ENCODE results near the gene AGTPBP1. TPM values are rescaled to one million over a fixed set of nuclear protein-coding genes. Genes with fewer than 3 reads are reported as not detected.

AGTPBP1 gene
- total and polyA plus RNA-seq, 11 donors: 7.1 to 72.4 (median 47.1) TPM

DNA sequence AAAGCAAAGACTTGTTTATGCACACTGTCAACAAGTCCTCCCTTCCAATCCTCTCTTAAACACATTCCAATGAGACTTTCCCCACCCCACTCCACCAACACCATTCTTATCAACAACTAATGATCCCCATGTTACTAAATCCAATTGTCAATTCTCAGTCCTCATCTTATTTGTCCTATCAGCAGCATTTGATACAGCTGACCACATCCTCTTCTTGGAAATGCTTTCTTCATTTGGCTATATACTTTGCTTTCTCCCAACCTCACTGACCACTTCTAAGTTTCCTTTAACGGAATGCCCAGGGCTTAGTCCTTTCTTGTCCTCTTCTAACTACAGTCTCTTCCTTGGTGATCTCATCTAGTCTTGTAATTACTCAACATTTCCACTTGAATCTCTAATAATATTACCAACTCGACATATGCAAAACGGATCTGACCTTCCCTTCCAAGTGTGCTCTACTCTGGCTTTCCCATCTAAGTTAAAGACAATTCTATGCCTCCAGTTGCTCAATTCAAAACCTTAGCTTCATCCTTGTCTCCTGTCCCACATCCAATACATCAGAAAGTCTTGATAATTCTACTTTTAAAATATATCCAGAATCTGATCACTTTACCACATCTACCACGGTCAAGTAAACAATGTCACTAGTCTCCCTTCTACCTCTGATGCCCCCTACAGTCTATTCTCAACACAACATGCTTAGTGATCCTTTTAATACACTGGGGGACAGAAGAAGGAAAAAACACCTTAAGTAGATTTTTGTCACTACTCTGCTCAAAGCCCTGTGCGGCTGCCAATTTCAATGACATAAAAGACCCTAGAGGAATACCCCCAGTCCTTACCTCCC lies 25.5 kb downstream of the AGTPBP1 start:
- H3K4me1 ChIP-seq: peaks cover 0 to 41% (median 5%) of the 10 kb centered on the region in 12 donors
- peaks cover 0 to 7% (median 0%) of the 10 kb centered on the region in 12 donors for H3K9me3 ChIP-seq
- no peaks in the 10 kb centered on the region for H3K27me3 ChIP-seq
- DNase-seq: no peak
- no peaks in the 10 kb centered on the region for H3K36me3 ChIP-seq
- H3K27ac ChIP-seq: peak overlapping the region in 1 of 12 donors; percentile 78
- peak in 2 of 12 donors; percentile 9 to 10 for TF ChIP-seq CTCF (IDR thresholded peaks at IDR 0.05)
- TF ChIP-seq POLR2A (IDR thresholded peaks at IDR 0.05): no peak
- intact Hi-C loops (cut with DNase I): no loop called here
- 80 to 86% (median 81%) methylated on average over 5 of the region's 5 CpGs for WGBS, 4 donors
- H3K4me3 ChIP-seq: no peak overlapping the region
- peak in 1 of 4 donors; percentile 24 for ATAC-seq

DNA sequence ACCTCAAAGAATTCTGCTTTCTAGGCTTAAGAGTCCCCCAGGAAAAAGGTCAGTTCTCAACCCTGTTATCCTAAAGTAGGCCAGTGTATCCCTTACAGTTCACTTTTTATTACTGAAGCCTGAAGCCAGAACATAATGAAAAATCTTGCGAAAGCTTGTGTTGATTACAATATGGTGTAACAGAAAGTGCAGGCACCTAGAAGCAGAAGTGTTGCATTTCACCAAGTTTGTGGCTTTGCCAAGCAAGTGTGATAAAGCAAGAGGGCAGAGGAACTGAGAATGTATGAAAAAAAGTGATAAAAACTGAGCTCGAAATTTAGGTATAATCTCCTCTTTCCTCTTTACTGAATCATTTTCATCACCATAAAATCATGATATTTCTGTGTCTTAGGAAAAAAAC lies 26.2 kb downstream of the AGTPBP1 start:
- ATAC-seq (no peak), DNase-seq (no peak)
- Histone ChIP-seq H3K36me3 (no peaks in the 10 kb centered on the region), H3K4me1 (peaks cover 0 to 43% (median 5%) of the 10 kb centered on the region in 12 donors), H3K27ac (peak overlapping the region in 1 of 12 donors; percentile 78), H3K9me3 (peaks cover 0 to 7% (median 0%) of the 10 kb centered on the region in 12 donors), H3K4me3 (no peak overlapping the region), H3K27me3 (no peaks in the 10 kb centered on the region)
- intact Hi-C loops (cut with DNase I): no loop called here
- TF ChIP-seq CTCF (IDR thresholded peaks at IDR 0.05) (no peak), POLR2A (IDR thresholded peaks at IDR 0.05) (no peak)
- WGBS, 4 donors: 44 to 71% (median 70%) methylated on average over 2 of the region's 2 CpGs

GRCh38 chr9:85713897-85714296 lies 27.9 kb downstream of the AGTPBP1 start:
- H3K9me3 ChIP-seq: peaks cover 0 to 17% (median 3%) of the 10 kb centered on the region in 12 donors
- no peak for ATAC-seq
- no peak overlapping the region for H3K4me3 ChIP-seq
- no peaks in the 10 kb centered on the region for H3K27me3 ChIP-seq
- WGBS, 4 donors: 62 to 78% (median 68%) methylated on average over 2 of the region's 2 CpGs
- intact Hi-C loops (cut with DNase I): no loop called here
- H3K4me1 ChIP-seq: peaks cover 0 to 48% (median 5%) of the 10 kb centered on the region in 12 donors
- DNase-seq: no peak
- peak overlapping the region in 1 of 12 donors; percentile 10 for H3K27ac ChIP-seq
- no peaks in the 10 kb centered on the region for H3K36me3 ChIP-seq
- TF ChIP-seq POLR2A (IDR thresholded peaks at IDR 0.05): no peak

- intact Hi-C loops (cut with DNase I): loop anchor here in 6 of 10 donors (5.0 to 10.0 kb wide), 5 partner anchors 33 to 83 kb away; partner anchors contain the start of gene AGTPBP1 (in 2 of the 6)
- Histone ChIP-seq H3K27ac (no peak overlapping the region), H3K4me1 (peaks cover 0 to 29% (median 10%) of the 10 kb centered on the region in 12 donors), H3K4me3 (no peak overlapping the region), H3K9me3 (peaks cover 0 to 15% (median 3%) of the 10 kb centered on the region in 12 donors), H3K27me3 (no peaks in the 10 kb centered on the region), H3K36me3 (no peaks in the 10 kb centered on the region)
- DNase-seq: no peak
- TF ChIP-seq POLR2A (IDR thresholded peaks at IDR 0.05) (no peak), CTCF (IDR thresholded peaks at IDR 0.05) (no peak)
- no peak for ATAC-seq
- WGBS, 4 donors: 97 to 99% (median 98%) methylated on average over 2 of the region's 2 CpGs
These were observed 37.0 kb downstream of the AGTPBP1 start for GRCh38 chr9:85704744-85705143.
